ENCODE measurements around the gene SUPT4H1.

Gene SUPT4H1

GRCh38 chr17:58302919-58303585 is 48.9 kb downstream of the SUPT4H1 start:
- DNase-seq = no peak

GRCh38 chr17:58302171-58302918 is 49.7 kb downstream of the SUPT4H1 start:
- no peak for DNase-seq

DNA sequence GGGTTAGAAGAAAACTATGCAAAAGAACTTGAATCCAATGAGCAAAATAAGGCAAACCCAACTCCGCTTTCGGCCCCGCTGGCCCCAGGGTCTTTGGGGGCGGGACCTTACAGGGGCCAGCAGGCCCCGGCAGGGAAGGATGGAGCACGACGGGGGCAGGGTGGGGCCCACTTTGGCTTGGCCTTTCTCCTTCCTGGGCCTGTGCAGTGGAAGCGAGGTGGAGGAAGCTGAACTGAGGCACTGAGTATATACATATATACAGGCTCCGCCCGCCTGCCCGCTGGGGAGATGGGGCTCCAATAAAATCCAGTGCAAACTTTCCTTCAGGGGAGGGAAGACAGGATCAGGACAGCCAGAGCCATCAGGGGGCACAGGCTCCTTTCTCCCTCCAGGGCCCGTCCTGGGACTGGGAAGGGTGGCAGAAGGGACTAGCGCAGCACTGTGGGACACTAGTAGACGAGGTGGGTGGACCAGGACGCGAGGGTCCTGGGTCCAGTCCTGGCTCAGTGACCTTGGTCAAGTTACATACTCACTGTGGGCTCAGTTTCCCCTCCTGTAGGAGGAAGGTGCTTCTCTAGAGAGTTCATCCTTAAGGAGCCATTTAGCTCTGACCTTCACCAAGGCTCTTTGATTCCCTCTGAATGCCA is 50.4 kb downstream of the SUPT4H1 start:
- DNase-seq = no peak

- no peak for DNase-seq
Measured at GRCh38 chr17:58300336-58300735, 51.7 kb downstream of the SUPT4H1 start.

All from hematopoietic multipotent progenitor cell treated with erythropoietin and hydrocortisone succinate and interleukin-3 and kit ligand, for 6 days (in vitro differentiated cells).